ENCODE measurements around the gene WDR76.

DNA sequence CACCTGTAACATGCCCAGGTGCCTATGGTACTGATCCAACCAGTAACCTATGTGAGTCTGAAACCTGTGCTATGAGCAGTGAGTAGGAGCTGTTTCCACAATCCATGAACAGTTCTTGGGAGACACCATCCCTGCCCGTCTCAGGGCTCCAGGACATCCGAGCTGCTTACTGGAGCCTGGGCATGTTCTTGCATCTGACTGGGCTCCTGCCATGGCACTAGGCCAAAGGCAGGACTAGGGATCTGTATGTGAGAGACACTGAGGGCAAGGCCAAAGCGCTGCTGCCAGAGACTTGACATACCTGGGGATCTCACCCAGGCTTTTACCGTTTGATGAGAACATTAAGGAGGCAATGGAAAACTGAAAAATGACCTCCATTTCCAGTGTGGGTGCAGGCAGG, 59.8 kb downstream of the WDR76 start:
- TF ChIP-seq SUZ12 (IDR thresholded peaks at IDR 0.05) (no peak), ELF4 (IDR thresholded peaks at IDR 0.05) (no peak), BHLHE40 (IDR thresholded peaks at IDR 0.05; ENCODE audit: borderline replicate concordance) (no peak), NFRKB (IDR thresholded peaks at IDR 0.05) (no peak)
